Retinal pigment epithelial cell (primary cell): Measurements from ENCODE around the gene SLC44A5.

Experiments used
- DNase-seq: peaks from one replicate; pipeline ENCODE4 v3.0.0-alpha.2; 2010; ENCODE audit warnings: low read depth
- H3K4me3 ChIP-seq: 2 replicates; pipeline ENCODE4 v1.5.1; 2011; ENCODE audit warnings: mild to moderate bottlenecking, low read length, control low read depth, moderate library complexity
- TF ChIP-seq, protein P1 (sequence below): conservative IDR thresholded peaks from 2 replicates; pipeline ENCODE4 v1.5.1; 2011; ENCODE audit warnings: low read depth, low read length, control low read depth, inconsistent platforms

Gene SLC44A5

DNA sequence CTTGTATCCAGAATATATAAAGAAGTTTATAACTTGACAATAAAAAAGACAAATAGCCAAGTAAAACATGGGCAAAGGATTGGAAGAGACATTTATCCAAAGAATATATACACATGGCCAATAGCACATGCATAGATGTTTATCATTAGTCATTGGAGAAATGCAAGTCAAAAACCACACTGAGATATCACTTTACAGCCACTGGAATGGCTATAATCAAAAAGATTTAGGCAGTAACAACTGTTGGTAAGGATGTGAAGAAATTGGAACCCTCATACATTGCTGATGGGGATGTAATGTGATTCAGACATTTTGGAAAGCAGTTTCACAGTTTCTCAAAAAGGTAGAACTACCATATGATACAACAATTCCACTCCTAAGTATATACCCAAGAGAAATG lies 51.1 kb downstream of the SLC44A5 start:
- no peak overlapping the region for H3K4me3 ChIP-seq
- TF ChIP-seq, protein P1, sequence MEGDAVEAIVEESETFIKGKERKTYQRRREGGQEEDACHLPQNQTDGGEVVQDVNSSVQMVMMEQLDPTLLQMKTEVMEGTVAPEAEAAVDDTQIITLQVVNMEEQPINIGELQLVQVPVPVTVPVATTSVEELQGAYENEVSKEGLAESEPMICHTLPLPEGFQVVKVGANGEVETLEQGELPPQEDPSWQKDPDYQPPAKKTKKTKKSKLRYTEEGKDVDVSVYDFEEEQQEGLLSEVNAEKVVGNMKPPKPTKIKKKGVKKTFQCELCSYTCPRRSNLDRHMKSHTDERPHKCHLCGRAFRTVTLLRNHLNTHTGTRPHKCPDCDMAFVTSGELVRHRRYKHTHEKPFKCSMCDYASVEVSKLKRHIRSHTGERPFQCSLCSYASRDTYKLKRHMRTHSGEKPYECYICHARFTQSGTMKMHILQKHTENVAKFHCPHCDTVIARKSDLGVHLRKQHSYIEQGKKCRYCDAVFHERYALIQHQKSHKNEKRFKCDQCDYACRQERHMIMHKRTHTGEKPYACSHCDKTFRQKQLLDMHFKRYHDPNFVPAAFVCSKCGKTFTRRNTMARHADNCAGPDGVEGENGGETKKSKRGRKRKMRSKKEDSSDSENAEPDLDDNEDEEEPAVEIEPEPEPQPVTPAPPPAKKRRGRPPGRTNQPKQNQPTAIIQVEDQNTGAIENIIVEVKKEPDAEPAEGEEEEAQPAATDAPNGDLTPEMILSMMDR = no peak
- no peak for DNase-seq

DNA sequence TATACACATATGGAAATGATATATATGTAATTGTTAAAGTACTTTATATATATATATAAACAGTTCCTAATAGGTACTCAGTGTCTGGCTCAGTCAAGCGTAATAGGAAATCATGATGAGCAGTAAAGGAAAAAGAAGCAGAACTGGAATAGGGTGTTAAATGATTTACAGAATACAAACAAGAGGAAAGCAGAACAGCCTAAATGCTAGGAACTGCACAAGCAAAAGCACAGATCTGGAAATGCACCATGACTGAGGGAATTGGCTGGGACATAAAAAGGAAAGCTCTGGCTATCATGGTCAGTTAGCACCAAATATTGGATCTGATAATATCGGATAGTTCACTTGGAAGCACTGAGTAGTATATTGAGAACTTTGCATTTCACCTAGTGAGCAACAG lies 51.8 kb downstream of the SLC44A5 start:
- TF ChIP-seq, protein P1 = no peak
- no peak for DNase-seq
- no peak overlapping the region for H3K4me3 ChIP-seq

DNA sequence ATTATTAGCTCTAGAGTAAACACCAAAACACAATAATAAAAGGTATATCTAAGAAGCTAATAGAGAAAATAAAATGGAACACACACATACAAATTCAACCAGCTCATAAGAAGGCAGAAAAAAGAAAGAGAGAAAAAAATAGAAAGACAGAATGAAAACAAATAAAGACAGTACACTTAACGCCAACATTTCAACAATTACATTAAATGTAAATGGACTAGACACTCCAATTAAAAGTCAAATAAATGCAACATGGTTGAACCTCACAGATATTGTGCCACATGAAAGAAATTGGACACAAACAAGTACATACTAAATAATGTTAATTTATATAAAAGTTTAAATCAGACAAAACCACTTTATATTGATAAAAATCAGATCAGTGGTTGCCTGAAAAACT lies 56.0 kb downstream of the SLC44A5 start:
- no peak for DNase-seq
- no peak overlapping the region for H3K4me3 ChIP-seq
- TF ChIP-seq, protein P1 = no peak

DNA sequence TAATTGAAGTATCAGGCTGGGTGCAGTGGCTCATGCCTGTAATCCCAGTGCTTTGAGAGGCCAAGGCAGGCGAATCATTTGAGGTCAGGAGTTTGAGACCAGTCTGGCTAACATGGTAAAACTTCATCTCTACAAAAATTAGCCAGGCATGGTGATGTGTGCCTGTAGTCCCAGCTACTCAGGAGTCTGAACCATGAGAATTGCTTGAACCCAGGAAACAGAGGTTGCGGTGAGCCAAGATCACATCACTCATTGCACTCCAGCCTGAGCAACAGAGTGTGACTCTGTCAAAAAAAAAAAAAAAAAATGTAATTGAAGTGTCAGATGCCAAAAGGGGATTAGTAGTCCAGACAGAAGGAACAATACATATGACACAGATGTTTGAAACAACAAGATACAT lies 56.7 kb downstream of the SLC44A5 start:
- DNase-seq = no peak
- TF ChIP-seq, protein P1 = no peak
- no peak overlapping the region for H3K4me3 ChIP-seq

DNA sequence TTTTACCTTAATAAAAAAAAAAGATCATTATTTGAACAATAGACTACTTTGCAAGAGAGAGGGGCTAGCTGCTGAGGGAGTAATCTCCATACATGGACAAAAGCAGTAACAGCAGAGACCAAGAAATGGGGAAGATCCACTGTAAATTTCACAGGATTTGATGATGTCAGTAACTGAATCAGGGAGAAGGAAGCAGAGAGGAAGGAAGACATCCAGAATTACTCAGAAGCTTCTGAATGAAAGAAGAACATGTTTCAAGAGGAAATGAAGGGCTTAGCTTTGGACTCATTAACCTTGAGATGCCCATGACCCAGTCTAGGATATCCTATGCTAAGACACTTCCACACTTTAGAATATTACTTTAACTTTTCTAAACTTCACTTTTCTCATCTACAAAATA lies 60.4 kb downstream of the SLC44A5 start:
- H3K4me3 ChIP-seq = no peak overlapping the region
- TF ChIP-seq, protein P1 = no peak
- DNase-seq = no peak

DNA sequence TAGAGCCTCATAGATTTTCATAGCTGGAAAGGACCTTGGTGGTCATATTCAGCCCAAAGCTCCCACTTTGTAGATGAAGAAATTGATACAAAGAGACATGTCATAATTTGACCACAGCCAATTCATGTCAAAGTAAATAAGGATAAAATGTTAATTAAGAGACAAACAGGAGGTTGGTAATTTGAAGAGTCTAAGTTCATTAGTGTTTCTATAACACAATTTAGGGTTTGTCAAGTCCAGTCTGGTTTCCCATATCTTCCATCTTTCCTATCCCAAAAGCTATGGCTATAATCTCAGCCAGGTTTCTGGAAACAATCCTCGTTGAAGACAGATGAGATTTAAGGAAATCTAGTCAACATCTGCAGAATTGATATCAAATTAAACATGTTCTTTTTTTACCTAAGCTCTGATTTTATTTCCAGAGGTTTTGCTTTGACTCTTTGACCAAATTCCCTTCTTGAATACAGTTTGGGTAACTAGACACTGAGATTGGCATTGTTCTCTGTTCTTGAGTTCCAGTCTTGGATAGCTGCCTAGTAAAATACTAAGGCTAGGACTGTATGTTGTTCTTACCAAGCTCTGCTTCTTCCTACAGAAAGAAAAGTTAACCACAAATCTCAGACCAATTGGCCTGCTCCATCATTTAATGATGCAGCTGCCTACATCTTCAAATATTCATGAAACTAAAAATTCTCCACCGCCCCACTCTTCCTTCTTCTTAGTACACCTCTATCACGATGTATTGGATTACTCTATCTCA lies 62.0 kb downstream of the SLC44A5 start:
- TF ChIP-seq, protein P1 = no peak
- no peak for DNase-seq
- H3K4me3 ChIP-seq = no peak overlapping the region

DNA sequence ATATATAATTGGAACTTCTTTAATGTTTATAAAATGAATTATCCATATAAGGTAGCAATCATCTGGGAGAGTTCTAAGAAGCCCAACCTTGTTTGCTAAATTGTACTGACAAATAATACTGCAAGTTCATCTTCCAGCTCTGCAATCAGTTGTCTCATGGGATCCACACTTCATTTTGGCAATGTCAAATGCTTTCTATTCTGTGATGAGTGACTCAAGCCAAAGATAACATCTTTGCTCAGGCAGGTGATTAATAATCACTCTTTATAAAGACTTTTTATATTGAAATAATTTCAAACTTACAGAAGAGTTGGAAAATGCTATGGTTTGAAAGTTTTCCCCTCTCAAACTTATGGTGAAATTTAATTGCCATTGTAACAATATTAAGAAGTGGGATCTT lies 67.2 kb downstream of the SLC44A5 start:
- no peak for DNase-seq
- TF ChIP-seq, protein P1 = no peak
- no peak overlapping the region for H3K4me3 ChIP-seq
